Esophagus muscularis mucosa (tissue), 3 donors: Measurements from ENCODE around the gene ZFC3H1.

Experiments
- CTCF ChIP-seq, 3 experiments: fragments of 200-600 bp in 2 of 3; fragments of 450-650 bp in 1 of 3; sonication (generic) in 2 of 3; IDR thresholded peaks; one replicate each; pipeline ENCODE4 v1.5.1; 2017 to 2019; ENCODE audit warnings: antibody characterized with exemption in 3 of 3, mild to moderate bottlenecking in 2 of 3, moderate library complexity in 1 of 3
- POLR2A ChIP-seq: fragments of 450-650 bp; IDR thresholded peaks from one replicate; pipeline ENCODE4 v1.6.1; 2017; ENCODE audit warnings: antibody characterized with exemption, moderate library complexity, mild to moderate bottlenecking, low read depth

GRCh38 chr12:71567537-71567936, 96.1 kb downstream of the ZFC3H1 start:
- TF ChIP-seq CTCF (IDR thresholded peaks at IDR 0.05) (no peak), POLR2A (no peak)
